ENCODE measurements around the gene LEP. TPM values are rescaled to one million over a fixed set of nuclear protein-coding genes. Genes with fewer than 3 reads are reported as not detected.

LEP gene
- total RNA-seq, 1 donor from 2014 or later = not detected

DNA sequence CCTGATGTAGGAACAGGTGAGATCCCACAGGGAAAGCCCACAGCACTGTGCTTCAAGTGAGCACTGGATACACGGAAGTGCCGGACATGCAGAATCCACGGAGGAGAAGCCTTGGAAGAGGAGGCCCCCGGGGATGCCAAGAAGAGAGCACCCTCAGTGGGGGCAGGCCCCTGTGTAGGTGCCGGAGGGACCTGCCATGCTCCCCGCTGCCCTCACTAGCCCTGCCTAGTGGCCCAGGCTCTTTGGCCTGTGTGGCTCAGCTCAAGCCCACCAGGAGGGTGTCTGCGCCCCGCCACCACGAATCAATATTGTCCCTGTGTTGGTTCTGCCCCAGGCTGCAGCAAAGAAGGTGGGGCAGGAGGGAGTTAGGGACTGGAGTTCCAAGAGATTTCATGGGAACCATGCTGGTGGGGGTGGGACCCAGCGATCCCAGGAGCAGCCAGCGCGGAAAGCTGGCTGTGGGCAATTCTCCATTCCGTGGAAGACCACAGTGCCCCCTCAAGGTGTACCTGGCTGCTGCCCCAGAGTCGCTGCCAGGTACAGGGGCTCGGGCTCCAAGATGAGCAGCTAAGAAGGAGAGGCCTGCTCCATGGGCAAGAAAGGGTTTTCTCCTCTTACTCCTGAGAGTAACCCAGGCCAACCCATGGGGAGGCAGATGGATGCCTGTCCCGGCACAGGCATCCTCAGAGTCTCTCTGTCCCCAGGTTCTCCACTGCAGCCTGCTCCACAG, 34.9 kb upstream of the LEP start:
- Mint-ChIP-seq H3K36me3 (ENCODE audit: low read depth) (no peaks in the 10 kb centered on the region), H3K4me1 (peaks cover 6% of the 10 kb centered on the region), H3K4me3 (no peak overlapping the region), H3K27ac (no peak overlapping the region), H3K9me3 (no peaks in the 10 kb centered on the region), H3K27me3 (peaks cover 40% of the 10 kb centered on the region)
- intact Hi-C loops (cut with micrococcal nuclease) = no loop called here
- no peak for DNase-seq

DNA sequence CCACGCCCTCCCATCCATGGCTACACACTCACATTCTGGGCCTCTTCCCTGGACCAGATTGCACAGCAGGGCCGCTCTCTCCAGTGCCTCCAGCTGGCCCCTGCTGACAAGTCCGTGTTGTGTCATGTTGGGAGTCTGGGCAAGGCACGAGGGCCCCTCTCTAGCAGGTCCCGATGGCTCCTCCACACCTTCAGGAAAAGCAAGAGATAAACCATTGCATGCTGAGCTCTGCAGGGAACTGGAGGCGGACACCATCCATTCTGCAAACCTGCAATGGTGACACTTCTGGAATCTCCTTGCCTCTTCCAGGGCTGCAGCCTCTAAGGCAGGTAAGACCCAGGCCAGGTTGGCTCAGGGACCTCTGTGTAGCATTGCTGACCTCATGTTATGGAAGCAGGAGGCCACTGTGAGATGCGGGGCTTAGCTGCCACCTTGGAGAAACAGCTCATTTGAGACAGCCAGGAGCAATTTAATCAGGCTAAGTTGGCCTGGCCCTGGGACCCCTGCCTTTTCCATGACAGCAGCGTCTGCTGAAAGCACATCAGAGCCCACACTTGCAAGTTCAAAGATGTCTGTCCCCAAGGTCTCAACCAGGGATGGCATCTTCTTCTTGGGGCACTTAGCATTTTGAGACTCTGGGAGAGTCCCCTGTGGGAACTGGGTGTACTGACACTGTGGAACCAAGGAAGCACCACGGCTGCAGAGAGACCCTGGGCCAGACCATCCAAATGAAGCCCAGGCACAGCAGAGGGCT, 34.2 kb upstream of the LEP start:
- Mint-ChIP-seq H3K27me3 (peaks cover 34% of the 10 kb centered on the region), H3K27ac (no peak overlapping the region), H3K4me3 (no peak overlapping the region), H3K4me1 (peaks cover 1% of the 10 kb centered on the region), H3K36me3 (ENCODE audit: low read depth) (no peaks in the 10 kb centered on the region), H3K9me3 (no peaks in the 10 kb centered on the region)
- intact Hi-C loops (cut with micrococcal nuclease) = no loop called here
- no peak for DNase-seq

DNA sequence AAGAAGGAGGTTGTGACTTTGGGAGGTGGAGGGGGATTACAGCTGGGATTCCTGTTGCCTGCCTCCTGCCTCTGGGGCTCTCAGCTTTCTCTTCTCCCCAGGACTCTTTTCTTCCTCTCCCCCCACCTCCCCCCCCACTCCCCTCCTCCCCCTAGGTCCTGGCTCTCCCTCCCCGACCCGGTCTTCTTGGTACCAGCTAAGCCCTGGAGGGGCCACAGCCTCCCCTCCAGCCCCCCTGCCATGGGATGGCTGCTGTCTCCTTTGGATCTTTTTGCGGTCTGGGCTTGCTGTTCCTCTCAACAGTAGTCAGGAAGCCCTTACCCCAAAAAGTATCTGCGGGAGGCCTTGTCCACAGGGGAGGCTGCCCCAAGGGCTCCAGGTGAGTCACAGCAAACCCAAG, 33.5 kb upstream of the LEP start:
- H3K27ac Mint-ChIP-seq = no peak overlapping the region
- no peaks in the 10 kb centered on the region for H3K9me3 Mint-ChIP-seq

DNA sequence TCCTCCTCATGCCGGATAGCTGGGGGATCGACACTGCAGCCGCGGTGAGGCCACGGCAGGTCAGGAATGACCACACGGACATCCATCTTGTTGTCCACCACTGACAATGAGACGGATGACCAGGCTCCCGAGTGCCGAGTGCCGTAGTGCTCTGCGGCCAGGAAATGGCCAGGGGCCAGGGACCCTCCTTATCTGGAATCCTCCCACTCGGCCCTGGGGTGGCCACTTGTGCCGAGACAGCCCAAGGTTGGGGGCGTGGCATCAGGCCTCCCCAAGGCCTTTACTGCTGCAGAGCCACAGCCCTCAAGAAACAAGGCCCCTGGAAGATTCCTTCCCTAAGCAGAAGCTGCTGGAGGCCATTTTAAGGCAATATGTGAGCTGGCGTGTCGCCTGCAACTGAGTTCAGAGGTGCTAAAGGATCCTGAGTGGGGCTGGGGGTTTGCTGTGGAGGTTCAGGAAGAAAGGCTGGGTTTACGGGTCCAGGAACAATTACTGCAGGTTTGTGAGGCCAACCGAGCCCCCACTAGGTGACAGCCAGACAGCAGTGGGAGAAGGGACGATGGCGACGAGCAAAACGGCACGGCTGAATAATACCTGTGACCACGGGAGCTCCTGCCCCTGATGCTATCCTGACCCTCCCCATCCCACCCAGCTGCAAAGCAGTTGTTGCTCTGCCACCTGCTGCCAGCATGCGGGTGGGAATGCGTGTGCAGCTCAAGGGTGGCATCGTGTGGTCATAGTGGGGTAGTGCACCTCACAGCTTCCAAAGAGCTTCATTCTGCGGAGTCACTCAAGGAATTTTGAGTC, 31.6 kb upstream of the LEP start:
- intact Hi-C loops (cut with micrococcal nuclease) = loop anchor here (1.0 to 2.0 kb wide), 4 partner anchors 73 to 705 kb away; partner anchors contain the start of gene GCC1
- Mint-ChIP-seq H3K9me3 (no peaks in the 10 kb centered on the region), H3K4me3 (no peak overlapping the region), H3K36me3 (ENCODE audit: low read depth) (no peaks in the 10 kb centered on the region), H3K27me3 (peaks cover 18% of the 10 kb centered on the region), H3K4me1 (no peaks in the 10 kb centered on the region), H3K27ac (no peak overlapping the region)
- DNase-seq = peak; percentile 90

More for the DNA sequence above, 33.5 kb upstream of the LEP start:
- no peak for DNase-seq
- no peak overlapping the region for H3K4me3 Mint-ChIP-seq
- intact Hi-C loops (cut with micrococcal nuclease) = loop anchor here (2.0 kb wide), 1 partner anchor 703 kb away; no protein-coding TSS in a partner anchor
- H3K36me3 Mint-ChIP-seq (ENCODE audit: low read depth) = no peaks in the 10 kb centered on the region
- no peaks in the 10 kb centered on the region for H3K4me1 Mint-ChIP-seq
- H3K27me3 Mint-ChIP-seq = peaks cover 28% of the 10 kb centered on the region

DNA sequence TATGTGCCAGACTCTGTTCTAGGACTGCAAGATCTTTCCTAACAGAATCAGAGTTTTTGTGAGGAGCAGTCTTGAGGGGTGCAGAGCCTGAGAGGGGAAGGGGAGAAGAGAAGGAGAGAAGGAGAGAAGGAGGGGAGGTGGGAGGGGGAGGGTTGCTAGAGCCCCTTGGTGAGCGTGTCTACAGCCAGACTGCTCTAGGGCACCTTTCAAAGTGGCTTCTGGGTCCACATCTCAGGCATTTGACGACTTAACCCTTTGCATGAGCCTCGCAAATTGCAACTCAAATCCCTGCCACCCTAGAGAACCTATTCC, 31.1 kb upstream of the LEP start:
- Mint-ChIP-seq H3K4me3 (no peak overlapping the region), H3K36me3 (ENCODE audit: low read depth) (no peaks in the 10 kb centered on the region), H3K4me1 (no peaks in the 10 kb centered on the region), H3K9me3 (no peaks in the 10 kb centered on the region), H3K27me3 (peaks cover 18% of the 10 kb centered on the region), H3K27ac (no peak overlapping the region)
- intact Hi-C loops (cut with micrococcal nuclease) = no loop called here
- no peak for DNase-seq

DNA sequence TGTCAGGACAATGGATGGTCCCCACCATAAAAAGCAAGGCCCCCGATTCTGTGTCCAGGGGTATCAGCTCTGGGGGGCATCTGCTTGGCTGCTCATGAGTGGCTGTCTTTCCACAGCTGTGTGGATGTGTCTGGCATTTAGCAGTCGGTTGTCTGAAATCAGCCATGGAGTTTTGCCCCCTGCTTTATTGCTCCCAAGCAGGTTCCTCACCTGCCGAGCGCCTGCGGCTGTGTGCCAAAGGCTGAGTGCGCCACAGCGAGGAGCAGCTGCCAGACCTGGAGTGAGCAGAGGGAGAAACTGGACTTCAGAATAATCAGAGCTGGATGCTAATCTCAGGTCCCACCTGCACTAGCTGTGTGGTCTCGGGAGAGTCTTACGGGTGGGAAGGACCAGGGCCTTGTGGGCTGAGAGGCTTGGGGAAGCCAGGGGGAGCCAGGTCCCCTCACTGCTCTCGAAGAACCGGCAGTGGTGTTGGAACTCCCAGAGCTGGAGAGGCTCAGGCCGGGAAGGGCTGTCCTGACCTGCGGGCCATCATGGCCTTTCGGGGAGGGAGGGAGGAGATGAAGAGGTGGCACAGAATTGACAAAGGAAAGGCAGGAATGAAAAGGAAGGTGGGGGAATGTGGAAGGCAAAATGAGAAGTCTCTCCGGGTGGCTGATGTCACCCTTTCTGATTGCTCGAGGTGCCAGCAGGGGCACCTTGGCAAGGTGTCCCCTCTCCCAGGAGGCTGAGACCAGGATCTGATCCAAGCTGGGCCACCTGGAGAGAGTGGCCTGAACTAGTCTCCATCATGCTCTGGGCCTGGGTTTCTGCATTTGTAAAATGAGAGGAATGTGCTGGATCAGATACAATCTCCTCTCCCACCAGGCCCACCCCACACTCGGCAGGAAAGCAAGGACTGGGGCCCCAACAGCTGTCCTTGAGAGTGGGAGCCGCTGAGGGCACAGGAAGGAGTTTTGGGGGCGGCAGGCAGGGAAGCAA, 30.2 kb upstream of the LEP start:
- H3K4me3 Mint-ChIP-seq = no peak overlapping the region
- H3K36me3 Mint-ChIP-seq (ENCODE audit: low read depth) = no peaks in the 10 kb centered on the region
- intact Hi-C loops (cut with micrococcal nuclease) = no loop called here
- H3K27me3 Mint-ChIP-seq = peaks cover 17% of the 10 kb centered on the region
- H3K27ac Mint-ChIP-seq = no peak overlapping the region
- no peaks in the 10 kb centered on the region for H3K9me3 Mint-ChIP-seq
- no peak for DNase-seq
- no peaks in the 10 kb centered on the region for H3K4me1 Mint-ChIP-seq

DNA sequence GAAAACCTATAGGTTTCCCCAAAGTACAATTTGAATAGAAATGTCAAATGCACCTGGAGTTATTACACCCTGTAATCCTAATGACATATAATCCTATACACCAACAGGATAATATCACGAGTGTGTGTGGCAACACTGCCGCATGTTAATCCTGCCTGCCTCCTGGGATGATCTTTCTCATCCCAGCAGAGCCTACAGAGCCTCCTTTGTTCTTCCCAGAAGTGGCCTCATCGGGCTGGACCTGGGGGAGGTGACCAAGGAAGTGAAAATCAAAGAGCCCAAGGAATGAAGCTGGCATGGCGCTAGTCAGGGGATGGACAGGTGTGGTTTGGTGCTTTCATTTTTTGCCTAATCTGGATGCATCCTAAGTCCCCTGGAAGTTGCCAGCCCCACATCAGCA, 29.5 kb upstream of the LEP start:
- no peak for DNase-seq
- Mint-ChIP-seq H3K4me1 (no peaks in the 10 kb centered on the region), H3K27me3 (peaks cover 19% of the 10 kb centered on the region), H3K27ac (no peak overlapping the region), H3K36me3 (ENCODE audit: low read depth) (no peaks in the 10 kb centered on the region), H3K4me3 (no peak overlapping the region), H3K9me3 (no peaks in the 10 kb centered on the region)
- intact Hi-C loops (cut with micrococcal nuclease) = no loop called here

DNA sequence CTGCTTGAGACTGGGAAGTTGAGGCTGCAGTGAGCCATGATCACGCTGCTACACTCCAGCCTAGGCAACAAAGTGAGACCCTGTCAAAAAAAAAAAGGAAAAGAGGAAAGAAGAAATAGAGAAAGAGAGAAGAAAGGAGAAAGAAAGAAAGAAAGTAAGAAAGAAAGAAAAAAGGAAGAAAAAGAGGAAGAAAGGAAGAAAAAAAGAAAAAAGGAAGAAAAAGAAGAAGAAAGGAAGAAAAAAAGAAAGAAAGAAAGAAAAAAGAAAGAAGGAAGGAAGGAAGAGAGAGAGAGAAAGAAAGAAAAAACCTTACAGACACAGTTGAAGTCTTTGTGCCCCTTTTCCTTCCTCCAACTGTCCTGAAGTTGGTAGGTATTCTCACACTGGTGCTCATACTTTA, 26.6 kb upstream of the LEP start:
- no peak for DNase-seq
- Mint-ChIP-seq H3K36me3 (ENCODE audit: low read depth) (no peaks in the 10 kb centered on the region), H3K9me3 (no peaks in the 10 kb centered on the region), H3K4me3 (no peak overlapping the region), H3K4me1 (no peaks in the 10 kb centered on the region), H3K27me3 (peaks cover 21% of the 10 kb centered on the region), H3K27ac (no peak overlapping the region)
- intact Hi-C loops (cut with micrococcal nuclease) = no loop called here

DNA sequence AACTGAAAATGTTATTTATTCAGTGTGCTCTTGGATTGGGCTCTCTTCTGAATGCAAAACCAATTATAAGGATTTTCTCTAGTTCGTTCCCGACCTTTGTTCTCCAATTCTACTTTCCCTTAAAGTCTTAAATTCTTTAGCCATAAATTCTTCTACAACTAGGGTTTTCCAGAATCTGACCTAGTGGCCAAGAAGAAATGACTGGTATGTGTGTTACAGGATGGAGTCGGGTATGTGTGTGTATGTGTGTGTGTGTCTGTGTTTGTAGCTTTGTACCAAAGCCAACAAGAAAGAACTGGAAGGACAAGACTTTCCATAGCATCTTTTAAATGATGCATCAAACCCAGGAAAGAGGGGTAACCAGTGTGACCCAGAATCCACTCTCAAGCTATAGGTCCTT, 25.8 kb upstream of the LEP start:
- DNase-seq = no peak
- intact Hi-C loops (cut with micrococcal nuclease) = no loop called here
- Mint-ChIP-seq H3K27me3 (peaks cover 21% of the 10 kb centered on the region), H3K27ac (no peak overlapping the region), H3K9me3 (no peaks in the 10 kb centered on the region), H3K4me1 (no peaks in the 10 kb centered on the region), H3K36me3 (ENCODE audit: low read depth) (no peaks in the 10 kb centered on the region), H3K4me3 (no peak overlapping the region)

DNA sequence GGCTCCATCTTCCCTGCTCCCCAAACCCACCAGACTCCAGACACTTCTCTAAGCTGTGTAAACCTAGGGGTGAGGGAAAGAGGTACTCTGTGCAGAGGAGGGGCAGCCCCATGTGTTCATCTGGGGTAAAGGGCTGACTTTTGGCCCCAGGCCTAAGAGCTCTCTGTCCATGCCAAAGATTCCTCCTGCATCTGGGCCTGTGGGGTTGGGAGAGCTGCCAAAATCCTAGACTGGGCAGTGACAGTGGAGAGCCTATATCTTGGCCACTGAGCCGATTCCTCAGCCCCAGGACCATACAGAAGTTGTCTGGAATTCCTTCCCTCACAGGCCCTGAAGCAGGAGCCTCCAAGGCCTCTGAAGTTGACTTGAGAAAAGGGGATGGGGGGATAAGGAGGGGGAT, 25.3 kb upstream of the LEP start:
- Mint-ChIP-seq H3K36me3 (ENCODE audit: low read depth) (no peaks in the 10 kb centered on the region), H3K9me3 (no peaks in the 10 kb centered on the region)
- intact Hi-C loops (cut with micrococcal nuclease) = no loop called here

DNA sequence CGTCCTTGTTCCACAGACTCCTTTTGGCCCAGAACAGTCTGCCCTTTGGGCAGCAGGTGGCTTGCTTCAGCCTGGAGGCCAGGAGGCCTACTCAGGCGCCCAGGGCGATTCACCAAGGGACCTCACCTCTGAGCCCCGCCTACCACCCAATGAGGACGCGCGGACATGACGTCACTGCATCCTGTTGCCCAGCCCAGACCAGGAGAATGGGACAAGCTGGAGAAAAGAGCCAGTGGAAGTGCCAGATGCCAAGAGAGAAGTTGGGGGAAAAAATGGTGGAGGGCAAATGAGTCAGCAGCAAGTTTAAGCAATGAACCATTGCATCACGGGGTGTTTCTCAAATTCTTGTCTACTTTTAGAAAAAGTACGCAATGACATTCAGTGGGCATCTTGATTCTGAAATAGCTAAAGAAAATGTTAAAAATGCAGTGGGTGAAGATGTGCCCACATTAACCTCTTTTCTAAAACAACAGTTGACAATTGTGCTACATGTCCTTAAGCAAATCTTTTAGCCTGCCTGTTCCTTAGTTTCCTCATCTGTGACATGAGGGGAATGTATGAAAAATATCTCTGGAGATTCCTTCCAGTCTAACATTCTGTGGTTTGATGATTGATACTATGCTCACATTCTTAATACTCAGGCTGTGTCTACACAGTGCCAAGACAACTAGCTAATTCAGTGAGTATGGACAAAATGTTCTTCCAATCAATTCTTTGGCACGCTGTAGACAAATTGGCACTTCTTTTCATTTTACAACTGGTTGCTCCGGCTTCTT, 23.9 kb upstream of the LEP start:
- no peaks in the 10 kb centered on the region for H3K4me1 Mint-ChIP-seq
- H3K36me3 Mint-ChIP-seq (ENCODE audit: low read depth) = no peaks in the 10 kb centered on the region
- no peak overlapping the region for H3K4me3 Mint-ChIP-seq
- peaks cover 32% of the 10 kb centered on the region for H3K27me3 Mint-ChIP-seq
- H3K27ac Mint-ChIP-seq = no peak overlapping the region
- intact Hi-C loops (cut with micrococcal nuclease) = no loop called here
- H3K9me3 Mint-ChIP-seq = no peaks in the 10 kb centered on the region
- DNase-seq = no peak

More for the DNA sequence above, 25.3 kb upstream of the LEP start:
- Mint-ChIP-seq H3K4me1 (no peaks in the 10 kb centered on the region), H3K27ac (no peak overlapping the region), H3K4me3 (no peak overlapping the region), H3K27me3 (peaks cover 21% of the 10 kb centered on the region)
- DNase-seq = no peak

DNA sequence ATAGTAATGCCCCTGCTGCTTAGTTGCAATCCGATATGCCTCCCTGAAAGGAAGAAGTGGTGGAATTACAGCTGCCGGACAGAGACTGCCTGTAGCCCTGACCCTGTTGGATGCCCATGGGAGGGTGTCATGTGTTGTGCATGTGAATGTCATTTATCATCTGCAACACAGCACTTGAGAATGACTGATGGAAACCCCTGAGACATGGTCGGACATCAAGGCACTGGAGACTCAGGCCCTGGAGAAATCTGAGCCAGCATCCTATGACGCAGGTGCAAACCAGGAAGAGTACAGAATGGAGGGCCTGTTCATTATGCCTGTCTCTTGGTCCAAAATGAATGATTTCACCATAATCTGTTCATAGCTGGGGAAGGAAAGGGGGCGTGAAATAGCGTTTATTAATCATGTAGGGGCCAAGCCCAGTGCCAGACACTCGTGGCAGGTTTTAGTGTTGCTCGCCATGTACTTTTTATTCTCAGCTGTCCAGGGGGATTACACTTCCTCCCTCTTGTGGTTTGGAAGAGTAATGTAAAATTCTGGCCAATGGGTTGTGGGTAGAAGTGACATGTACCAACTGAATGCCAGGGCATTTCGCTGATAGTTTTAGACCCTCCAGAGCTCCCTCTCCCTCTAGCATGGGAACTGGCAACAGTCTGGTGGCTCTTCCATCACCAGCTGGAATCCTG, 23.0 kb upstream of the LEP start:
- intact Hi-C loops (cut with micrococcal nuclease) = no loop called here
- no peak for DNase-seq
- H3K4me3 Mint-ChIP-seq = no peak overlapping the region
- no peak overlapping the region for H3K27ac Mint-ChIP-seq
- H3K9me3 Mint-ChIP-seq = no peaks in the 10 kb centered on the region
- no peaks in the 10 kb centered on the region for H3K4me1 Mint-ChIP-seq
- H3K36me3 Mint-ChIP-seq (ENCODE audit: low read depth) = no peaks in the 10 kb centered on the region
- H3K27me3 Mint-ChIP-seq = peaks cover 36% of the 10 kb centered on the region

Measured in activated CD4-positive, alpha-beta T cell treated with anti-CD3 and anti-CD28 coated beads, Interleukin-2, amount 10 ng/mL, durations not matched to agents 24 days and 14 days (primary cell).